HG03575 (cell line): Measurements from ENCODE around the gene NSUN3.

Experiments used
- ATAC-seq: cut with Tn5 transposase; IDR thresholded peaks from one replicate; pipeline ENCODE4 v1.9.1; 2021; ENCODE audit not compliant: unreplicated experiment, insufficient number of reproducible peaks, low FRiP score; ENCODE audit errors: extremely low read depth

NSUN3 gene

GRCh38 chr3:94172695-94173310 lies 109.9 kb downstream of the NSUN3 start:
- no peak for ATAC-seq

GRCh38 chr3:94173673-94174434 lies 111.0 kb downstream of the NSUN3 start:
- ATAC-seq: no peak

GRCh38 chr3:94175677-94176076 lies 112.8 kb downstream of the NSUN3 start:
- ATAC-seq: no peak

GRCh38 chr3:94176988-94177745 lies 114.3 kb downstream of the NSUN3 start:
- ATAC-seq: no peak
